A549 (cell line): Measurements from ENCODE around the gene DHTKD1.

Source experiments
- CBX8 ChIP-seq: fragments of 200-600 bp; sonication (generic); IDR thresholded peaks from 2 replicates; pipeline ENCODE4 v1.6.1; 2016
- EP300 ChIP-seq, 2 experiments: fragments of >200 bp; sonication (Bioruptor Twin); formaldehyde crosslinking; IDR thresholded peaks; 2 replicates in 1 of 2; 3 replicates in 1 of 2; pipeline ENCODE4 v1.6.1; 2016 to 2017
- FOSB ChIP-seq: fragments of 250-450 bp; sonication (Bioruptor Pico); IDR thresholded peaks from 2 replicates; pipeline ENCODE4 v1.5.0; 2020; ENCODE audit warnings: mild to moderate bottlenecking, moderate library complexity
- JUN ChIP-seq, 2 experiments: fragments of >200 bp; sonication (Bioruptor Twin); formaldehyde crosslinking; IDR thresholded peaks; 2 replicates in 1 of 2; 3 replicates in 1 of 2; pipeline ENCODE4 v1.6.1; 2016 to 2017
- NFE2L2 ChIP-seq: fragments of 150-350 bp; conservative IDR thresholded peaks from 2 replicates; pipeline ENCODE4 v1.6.1; 2014; ENCODE audit warnings: low read length
- POLR2A ChIP-seq: IDR thresholded peaks from 2 replicates; pipeline ENCODE4 v1.6.1; 2012; ENCODE audit warnings: mild to moderate bottlenecking, low read length
- REST ChIP-seq: fragments of 200-600 bp; sonication (generic); IDR thresholded peaks from 2 replicates; pipeline ENCODE4 v1.6.1; 2016; ENCODE audit warnings: antibody characterized with exemption, mild to moderate bottlenecking, moderate library complexity
- TF ChIP-seq, protein P1 (sequence below): fragments of >200 bp; sonication (Bioruptor Twin); formaldehyde crosslinking; IDR thresholded peaks from 3 replicates; pipeline ENCODE4 v1.5.1; 2016
- TF ChIP-seq, protein P2 (sequence below): fragments of 450-650 bp; IDR thresholded peaks from 2 replicates; pipeline ENCODE4 v1.6.1; 2014; ENCODE audit warnings: antibody characterized with exemption

DNA sequence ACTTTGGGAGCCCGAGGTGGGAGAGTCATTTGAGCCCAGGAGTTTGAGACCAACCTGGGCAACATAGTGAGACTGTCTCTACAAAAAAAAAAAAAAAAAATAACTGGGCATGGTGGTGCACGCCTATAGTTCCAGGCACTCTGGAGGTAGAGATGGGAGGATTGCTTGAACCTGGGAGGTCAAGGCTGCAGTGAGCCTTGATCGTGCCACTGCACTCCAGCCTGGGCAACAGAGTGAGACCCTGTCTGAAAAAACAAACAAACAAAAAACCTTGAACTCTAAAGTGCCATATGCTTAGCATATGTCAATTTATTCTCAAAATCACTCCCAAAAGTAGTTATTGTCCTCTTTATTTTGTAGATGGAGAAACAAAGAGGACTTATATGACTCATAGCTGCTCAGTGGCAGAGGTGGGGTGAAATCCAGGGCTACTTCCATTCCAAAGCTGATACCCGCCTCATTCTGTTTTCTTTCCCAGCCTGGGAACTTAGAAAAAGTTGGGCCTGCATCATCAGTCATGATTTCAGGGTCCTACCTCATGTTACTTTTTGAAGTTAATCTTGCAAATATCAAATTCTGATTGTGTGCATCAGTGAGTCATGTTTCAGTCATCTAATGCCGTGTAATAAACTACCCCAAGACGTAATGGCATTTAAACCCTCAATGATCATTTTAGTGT, 13.3 kb downstream of the DHTKD1 start:
- TF ChIP-seq, protein P1, sequence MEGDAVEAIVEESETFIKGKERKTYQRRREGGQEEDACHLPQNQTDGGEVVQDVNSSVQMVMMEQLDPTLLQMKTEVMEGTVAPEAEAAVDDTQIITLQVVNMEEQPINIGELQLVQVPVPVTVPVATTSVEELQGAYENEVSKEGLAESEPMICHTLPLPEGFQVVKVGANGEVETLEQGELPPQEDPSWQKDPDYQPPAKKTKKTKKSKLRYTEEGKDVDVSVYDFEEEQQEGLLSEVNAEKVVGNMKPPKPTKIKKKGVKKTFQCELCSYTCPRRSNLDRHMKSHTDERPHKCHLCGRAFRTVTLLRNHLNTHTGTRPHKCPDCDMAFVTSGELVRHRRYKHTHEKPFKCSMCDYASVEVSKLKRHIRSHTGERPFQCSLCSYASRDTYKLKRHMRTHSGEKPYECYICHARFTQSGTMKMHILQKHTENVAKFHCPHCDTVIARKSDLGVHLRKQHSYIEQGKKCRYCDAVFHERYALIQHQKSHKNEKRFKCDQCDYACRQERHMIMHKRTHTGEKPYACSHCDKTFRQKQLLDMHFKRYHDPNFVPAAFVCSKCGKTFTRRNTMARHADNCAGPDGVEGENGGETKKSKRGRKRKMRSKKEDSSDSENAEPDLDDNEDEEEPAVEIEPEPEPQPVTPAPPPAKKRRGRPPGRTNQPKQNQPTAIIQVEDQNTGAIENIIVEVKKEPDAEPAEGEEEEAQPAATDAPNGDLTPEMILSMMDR = no peak
- TF ChIP-seq, protein P2, sequence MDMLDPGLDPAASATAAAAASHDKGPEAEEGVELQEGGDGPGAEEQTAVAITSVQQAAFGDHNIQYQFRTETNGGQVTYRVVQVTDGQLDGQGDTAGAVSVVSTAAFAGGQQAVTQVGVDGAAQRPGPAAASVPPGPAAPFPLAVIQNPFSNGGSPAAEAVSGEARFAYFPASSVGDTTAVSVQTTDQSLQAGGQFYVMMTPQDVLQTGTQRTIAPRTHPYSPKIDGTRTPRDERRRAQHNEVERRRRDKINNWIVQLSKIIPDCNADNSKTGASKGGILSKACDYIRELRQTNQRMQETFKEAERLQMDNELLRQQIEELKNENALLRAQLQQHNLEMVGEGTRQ = no peak
- TF ChIP-seq CBX8 = no peak
- TF ChIP-seq EP300 (IDR thresholded peaks at IDR 0.05) = no peak
- no peak for TF ChIP-seq FOSB (CRISPR knock-in tag)
- TF ChIP-seq REST = no peak
- no peak for TF ChIP-seq NFE2L2
- TF ChIP-seq POLR2A = no peak
- no peak for TF ChIP-seq JUN (IDR thresholded peaks at IDR 0.05)
